HG03045 (cell line): ENCODE measurements around the gene TEX9.

Experiments used
- ATAC-seq: cut with Tn5 transposase; IDR thresholded peaks from one replicate; pipeline ENCODE4 v1.9.1; 2021; ENCODE audit warnings: mild to moderate bottlenecking, moderate library complexity; ENCODE audit not compliant: unreplicated experiment

TEX9 gene

DNA sequence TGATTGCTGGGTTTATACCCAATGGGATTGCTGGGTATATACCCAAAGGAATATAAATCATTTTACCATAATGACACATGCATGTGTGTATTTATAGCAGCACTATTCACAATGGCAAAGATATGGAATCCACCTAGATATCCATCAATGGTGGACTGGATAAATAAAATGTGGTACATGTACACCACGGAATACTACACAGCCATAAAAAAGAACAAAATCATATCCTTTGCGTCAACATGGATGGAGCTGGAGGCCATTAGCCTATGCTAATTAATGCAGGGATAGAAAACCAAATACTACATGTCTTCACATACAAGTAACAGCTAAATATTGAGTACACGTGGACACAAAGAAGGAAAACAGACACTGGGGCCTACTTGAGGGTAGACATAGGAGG lies 77.1 kb downstream of the TEX9 start:
- no peak for ATAC-seq

DNA sequence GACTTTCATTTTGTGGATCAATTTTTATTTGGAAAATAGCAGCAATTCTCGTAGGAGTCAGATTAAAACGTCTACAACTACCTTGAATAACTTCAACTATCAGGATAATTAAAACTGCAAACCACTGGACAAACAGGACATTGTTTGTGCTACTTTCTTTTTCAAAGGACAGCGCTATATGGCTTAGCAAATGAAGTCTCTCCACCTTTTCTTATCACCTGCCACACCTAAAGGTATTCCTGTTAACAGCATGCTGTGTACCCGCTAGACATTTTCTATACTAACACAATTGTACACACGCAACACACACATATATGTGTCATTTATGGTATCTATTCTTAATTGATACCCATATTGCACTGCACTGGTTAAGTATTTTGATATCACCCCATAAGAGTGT lies 80.5 kb downstream of the TEX9 start:
- ATAC-seq, result no peak

DNA sequence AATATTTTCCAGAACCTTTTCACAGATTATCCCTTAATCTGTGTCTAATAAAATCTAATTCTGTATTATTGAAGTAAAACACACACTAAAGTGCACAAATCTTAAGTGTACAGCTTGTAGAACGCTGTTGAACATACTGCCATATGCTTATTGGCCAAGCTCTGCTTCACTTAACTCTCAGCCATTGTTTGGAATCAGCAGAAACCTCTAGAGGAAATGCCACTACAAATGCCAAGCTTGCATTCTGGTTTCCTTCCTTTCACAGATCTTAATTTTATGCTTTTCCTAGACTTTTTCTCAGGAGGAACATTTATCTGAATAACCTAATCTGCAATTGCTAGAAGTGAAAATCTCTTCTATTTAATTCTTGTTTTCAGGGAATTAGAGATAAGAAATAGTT lies 89.6 kb downstream of the TEX9 start:
- no peak for ATAC-seq

DNA sequence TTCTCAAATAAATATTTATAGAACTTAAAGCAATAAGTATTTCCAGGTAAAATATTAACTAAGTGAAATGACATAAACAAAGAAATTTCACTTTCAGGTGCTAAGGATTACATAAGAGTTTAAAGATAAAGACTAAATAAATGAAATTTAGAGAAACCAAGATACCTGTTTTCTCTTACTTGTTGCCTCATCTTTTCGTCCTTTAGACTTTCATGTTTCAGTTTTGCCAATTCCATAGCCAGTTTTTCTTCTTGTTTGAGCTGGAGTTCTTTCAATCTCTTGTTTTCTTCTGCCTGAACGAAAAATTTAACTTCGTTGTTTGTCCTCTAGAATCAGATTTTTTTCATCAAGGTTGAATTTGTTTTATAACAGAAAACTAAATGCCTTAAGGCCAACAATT lies 91.0 kb downstream of the TEX9 start:
- no peak for ATAC-seq

DNA sequence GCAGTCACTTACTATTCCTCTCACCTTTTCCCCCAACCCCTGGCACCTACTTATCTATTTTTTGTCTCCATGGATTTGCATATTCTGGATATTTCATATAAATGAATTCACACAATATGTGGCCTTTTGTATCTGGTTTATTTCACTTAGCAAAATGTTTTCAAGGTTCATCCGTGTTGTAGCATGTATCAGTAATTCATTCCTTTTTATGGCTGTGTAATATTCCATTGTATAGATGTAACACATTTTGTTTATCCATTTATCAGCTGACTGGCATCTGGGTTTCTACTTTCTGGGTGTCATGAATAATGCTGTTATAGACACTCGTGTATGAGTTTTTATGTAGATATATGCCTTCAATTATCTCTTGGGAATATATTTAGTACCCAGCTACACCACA lies 93.9 kb downstream of the TEX9 start:
- ATAC-seq, result no peak

DNA sequence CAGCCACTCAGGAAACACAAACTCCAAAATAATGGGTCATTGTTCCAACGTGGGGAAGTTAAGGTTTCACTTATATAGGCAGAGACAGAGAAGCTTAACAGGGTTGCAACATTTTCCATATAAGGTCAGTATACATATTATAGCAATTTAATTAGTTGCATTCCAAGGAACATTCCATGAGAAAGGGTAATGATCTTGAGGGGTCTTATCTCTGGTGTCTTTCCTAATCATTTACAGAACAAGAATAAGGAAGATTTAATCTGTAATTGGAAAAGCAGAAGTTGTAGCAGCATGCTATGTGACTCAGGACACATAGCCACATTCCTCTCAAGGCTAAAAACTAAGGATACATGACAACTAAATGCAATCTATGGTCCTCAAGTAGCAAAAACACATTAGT lies 94.8 kb downstream of the TEX9 start:
- ATAC-seq, result no peak

DNA sequence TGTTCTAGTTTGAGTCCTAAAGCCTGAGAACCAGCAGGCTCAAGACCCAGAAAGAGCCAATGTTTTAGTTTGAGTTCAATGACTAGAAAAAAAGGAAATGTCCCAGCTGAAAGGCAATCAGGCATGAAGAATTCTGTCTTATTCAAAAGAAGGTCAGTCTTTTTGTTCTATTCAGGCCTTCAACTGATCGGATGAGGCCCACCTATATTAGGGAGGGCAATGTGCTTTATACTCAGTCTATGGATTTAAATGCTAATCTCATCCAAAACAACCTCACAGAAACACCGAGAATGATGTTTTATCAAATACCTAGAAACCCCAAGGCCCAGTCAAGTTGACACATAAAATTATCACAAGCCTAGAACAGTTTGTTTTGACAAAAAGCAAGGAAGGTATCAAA lies 95.7 kb downstream of the TEX9 start:
- ATAC-seq, result no peak

DNA sequence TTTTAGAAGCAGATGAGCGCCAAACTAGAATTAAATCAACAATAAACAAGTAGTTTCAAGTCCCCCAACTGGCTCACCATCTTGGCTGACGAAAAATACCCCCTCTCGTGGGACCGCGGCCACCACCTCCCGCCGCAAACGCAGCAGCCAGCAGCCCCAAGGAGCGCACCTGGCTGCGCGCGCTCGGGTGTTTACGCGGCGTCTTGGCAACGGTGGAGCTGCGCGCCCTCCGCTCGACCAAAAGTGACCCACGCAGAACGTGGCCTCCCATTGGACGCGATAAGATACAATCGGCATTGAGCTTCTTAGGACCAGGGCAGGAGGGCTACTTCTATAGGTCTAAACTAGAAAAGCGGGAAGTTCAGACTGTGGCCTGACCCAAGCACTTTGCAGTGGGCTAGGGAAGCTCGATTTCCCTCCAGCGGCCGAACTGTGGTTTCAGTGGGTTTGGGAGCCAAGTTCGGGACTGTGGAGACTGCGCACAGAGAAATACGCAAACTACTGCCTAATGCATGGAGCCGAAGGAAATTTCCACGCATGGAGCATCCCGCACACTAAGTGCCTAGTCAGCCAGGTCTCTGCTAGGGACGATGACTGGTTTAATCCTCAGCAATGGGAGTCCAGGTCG lies 99.8 kb downstream of the TEX9 start, which contains the start of gene MNS1:
Gene MNS1, minus strand, starts transcription at position 245 of the 628 bp plus-strand sequence. Its CDS starts 165 bp downstream, at position 80.
- peak; percentile 100 for ATAC-seq

DNA sequence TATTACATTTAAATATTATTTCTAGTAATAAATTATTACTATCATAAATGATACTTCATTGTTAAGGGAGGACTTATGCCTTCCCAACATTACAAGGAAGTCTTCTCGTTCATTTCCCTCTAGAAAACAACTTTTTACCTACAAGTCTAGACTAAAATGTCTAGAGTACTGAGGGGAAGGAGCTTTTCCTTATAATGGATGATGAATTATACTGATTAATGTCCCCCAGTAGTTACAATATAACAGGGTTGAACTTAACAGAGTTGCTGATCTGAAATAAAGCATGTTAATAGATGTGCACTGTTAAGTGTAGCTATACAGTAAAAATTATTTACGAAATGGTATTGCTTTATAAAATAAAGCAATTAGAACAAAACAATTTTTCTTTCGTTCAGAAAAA lies 102.4 kb downstream of the TEX9 start:
- ATAC-seq, result no peak

DNA sequence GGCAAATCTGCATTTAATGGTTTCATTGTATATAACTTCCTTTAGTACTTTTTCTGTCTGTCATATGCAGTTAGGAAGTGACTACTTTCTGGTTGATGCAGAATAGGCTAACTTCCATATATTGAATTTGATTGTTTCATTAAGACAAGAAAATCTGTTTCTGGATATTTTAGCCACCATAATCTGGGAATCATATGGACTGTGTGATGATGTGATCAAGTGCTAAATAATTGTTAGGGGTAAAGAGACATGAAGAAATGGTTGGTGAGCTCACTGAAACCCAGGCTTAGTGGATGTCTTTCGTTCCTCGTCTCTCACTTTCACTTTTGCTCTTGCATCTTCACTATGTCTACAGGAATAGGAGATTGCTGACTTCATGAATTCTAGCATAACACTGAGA lies 103.2 kb downstream of the TEX9 start:
- peak; percentile 45 for ATAC-seq

DNA sequence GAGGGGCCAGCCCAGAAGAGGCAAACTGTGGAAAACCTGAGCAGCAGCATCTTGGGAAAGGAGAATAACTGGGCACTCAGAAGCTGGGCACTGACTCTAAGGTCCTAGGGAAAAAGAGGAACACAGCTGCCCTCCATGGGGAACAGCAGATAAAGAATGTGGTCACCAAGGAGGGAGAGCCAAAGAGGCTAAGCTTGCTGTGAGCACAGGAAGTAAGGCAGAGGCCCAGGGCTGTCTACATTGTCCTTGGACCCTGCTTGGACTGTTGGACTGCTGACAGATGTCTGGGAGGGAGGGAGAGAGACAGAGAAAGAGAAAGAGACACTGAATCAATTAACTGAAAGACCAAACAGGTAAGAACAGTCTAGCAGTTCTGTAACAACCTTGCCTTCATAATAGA lies 104.3 kb downstream of the TEX9 start:
- no peak for ATAC-seq

DNA sequence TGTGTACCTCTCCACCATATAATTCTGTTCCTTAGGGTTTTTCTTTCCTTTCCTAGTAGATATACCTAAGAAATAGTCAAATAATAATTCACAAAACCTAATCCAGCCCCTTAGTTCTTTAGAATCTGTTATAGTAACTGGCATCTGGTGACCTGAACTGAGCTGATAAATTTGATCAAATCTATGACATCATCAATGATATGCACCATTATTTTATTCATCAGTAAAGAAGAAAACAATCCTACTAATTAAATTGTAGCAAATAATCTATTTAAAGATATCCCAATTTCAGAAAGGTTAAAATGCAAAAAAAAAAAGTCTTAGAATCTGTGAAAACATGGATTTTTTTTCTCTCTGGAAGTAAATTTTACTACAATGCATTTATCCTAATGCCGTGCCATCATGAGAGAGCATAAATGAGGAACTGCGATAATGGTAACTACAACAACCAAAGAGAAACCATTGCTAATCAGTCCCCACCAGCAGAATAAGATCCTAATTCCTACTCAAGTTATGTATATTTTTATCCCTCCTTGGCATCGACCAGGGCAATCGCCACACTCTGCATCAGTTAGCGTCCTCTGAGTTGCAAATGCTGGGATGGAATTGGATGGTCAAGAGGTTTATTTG lies 106.3 kb downstream of the TEX9 start:
- no peak for ATAC-seq

DNA sequence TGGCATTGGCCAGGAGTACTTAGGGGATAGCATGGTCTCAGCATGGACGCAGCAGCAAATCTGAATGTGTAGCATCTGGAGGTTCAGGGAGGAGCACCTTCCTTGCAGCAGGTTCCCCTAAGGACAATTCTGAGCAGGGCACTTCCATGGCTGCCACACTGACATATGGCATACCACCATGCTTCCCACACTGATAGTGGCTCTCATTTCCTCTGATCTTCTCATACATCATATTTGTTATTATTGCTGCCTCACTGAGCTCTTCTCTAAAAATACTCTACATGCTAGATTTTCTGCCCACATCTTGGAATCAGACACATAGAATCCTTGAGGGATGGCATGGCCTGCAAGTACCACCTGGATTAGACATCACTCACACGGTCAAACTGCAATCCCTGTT lies 107.1 kb downstream of the TEX9 start:
- ATAC-seq, result no peak

DNA sequence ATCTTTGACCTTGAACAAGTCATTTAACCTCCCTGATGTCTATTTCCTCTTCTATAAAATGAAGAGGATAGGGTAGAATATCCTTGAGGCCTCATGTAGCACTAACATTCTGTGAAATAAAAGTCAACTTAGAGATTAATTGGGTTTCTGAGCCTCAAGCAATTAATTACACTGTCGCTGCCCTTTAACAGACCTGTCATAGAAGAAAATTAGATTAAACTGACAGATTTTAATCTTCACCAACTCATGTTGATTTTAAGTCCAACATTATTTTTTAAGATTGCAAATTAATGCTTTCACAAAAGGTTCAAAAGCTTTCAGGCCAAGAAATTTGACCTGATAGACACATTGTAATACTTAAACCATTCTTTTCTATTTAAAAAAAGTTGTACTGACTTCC lies 107.8 kb downstream of the TEX9 start:
- no peak for ATAC-seq

DNA sequence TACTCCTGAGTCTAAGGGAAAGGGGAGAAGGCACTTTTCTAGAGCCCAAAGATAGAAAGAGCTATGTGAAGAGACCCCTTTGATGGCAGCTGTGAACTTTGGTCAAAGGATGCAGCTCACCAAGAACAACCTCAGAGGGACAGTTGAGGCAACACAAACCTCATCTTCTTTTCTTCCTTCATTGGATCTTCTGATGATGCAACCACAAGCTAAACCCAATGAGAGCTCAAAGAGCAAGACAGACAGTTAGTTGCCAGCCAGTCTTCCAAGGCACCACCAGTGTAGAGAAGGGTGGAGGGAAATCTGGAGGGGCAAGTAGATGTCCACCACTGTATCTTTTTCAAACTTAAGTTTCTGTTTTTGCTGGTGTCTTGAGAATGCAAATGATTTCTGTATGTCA lies 110.1 kb downstream of the TEX9 start:
- ATAC-seq, result no peak
